ENCODE data around the gene LRRC9.

DNA sequence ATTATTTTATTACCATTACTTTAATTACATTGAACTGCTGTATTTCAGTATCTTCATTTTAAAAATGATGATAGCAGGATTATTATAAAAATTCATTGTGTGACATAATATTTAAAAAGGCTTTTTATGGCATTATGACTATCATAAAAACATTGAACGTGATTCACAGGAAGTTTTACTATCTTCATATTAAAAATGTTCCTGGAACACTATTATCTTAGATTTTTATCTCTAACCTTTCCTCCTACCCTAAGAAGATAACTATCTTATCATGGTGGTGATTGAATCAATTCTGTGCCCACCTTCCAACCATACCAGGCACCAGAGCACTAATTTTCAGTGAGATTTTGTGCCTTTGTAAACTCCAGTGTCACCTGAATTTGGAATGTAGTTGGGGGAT lies 16.2 kb downstream of the LRRC9 start:
- TF ChIP-seq, protein P1, sequence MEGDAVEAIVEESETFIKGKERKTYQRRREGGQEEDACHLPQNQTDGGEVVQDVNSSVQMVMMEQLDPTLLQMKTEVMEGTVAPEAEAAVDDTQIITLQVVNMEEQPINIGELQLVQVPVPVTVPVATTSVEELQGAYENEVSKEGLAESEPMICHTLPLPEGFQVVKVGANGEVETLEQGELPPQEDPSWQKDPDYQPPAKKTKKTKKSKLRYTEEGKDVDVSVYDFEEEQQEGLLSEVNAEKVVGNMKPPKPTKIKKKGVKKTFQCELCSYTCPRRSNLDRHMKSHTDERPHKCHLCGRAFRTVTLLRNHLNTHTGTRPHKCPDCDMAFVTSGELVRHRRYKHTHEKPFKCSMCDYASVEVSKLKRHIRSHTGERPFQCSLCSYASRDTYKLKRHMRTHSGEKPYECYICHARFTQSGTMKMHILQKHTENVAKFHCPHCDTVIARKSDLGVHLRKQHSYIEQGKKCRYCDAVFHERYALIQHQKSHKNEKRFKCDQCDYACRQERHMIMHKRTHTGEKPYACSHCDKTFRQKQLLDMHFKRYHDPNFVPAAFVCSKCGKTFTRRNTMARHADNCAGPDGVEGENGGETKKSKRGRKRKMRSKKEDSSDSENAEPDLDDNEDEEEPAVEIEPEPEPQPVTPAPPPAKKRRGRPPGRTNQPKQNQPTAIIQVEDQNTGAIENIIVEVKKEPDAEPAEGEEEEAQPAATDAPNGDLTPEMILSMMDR (IDR thresholded peaks at IDR 0.05) = no peak
- TF ChIP-seq POLR2A (IDR thresholded peaks at IDR 0.05) = no peak

Data from prostate gland (tissue), 2 donors.